NT2/D1 (cell line): Measurements from ENCODE around the gene RAB20.

Source experiments
- SUZ12 ChIP-seq: IDR thresholded peaks from 2 replicates; pipeline ENCODE4 v1.6.1; 2011; ENCODE audit not compliant: insufficient read length, insufficient read depth; ENCODE audit errors: extremely low read depth
- YY1 ChIP-seq: IDR thresholded peaks from 2 replicates; pipeline ENCODE4 v1.6.1; 2011; ENCODE audit not compliant: insufficient read length, insufficient read depth
- ZNF274 ChIP-seq: IDR thresholded peaks from 2 replicates; pipeline ENCODE4 v1.6.1; 2011; ENCODE audit warnings: mild to moderate bottlenecking, low read depth, low read length

- TF ChIP-seq ZNF274 (no peak), SUZ12 (no peak), YY1 (no peak)
Measured at GRCh38 chr13:110520431-110521295, 40.9 kb downstream of the RAB20 start.
